Ovary (tissue), 3 donors: ENCODE results near the gene REPS2.

ENCODE experiments used
- EP300 ChIP-seq: sonication (generic); formaldehyde crosslinking; IDR thresholded peaks from one replicate; pipeline ENCODE4 v1.6.1; 2017; ENCODE audit warnings: antibody characterized with exemption
- POLR2A ChIP-seq: fragments of 450-650 bp; IDR thresholded peaks from one replicate; pipeline ENCODE4 v1.6.1; 2017; ENCODE audit warnings: antibody characterized with exemption, mild to moderate bottlenecking, moderate library complexity
- TF ChIP-seq, protein P1 (sequence below), 3 donors: fragments of 450-650 bp in 2 of 3; fragments of 200-600 bp in 1 of 3; IDR thresholded peaks; one replicate each; pipeline versions ENCODE4 v1.5.1 to v1.8.0; 2016 to 2022; ENCODE audit warnings: antibody characterized with exemption in 3 of 3, mild to moderate bottlenecking in 1 of 3
- donor health status: DM: no; HTN: no; CAD: no.

DNA sequence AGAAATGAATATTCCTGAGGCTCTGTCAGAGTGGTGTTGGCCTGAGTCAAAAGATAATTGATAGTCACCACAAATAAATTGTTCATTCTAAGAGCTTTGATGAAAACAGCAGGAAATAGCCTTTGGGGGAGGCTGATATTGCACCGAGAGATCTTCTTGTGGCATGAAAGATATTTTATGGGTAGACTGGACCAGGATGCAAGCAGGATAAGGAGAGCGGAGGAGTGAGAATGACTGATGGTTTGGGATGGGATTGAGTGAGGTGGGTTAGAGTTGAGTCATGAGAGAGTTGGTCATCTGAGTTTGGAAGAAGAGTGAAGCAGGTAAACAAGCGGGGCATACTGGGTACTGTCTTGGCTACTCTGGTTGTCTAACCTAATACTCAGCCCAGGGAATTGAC lies 88.7 kb downstream of the REPS2 start:
- TF ChIP-seq, protein P1, sequence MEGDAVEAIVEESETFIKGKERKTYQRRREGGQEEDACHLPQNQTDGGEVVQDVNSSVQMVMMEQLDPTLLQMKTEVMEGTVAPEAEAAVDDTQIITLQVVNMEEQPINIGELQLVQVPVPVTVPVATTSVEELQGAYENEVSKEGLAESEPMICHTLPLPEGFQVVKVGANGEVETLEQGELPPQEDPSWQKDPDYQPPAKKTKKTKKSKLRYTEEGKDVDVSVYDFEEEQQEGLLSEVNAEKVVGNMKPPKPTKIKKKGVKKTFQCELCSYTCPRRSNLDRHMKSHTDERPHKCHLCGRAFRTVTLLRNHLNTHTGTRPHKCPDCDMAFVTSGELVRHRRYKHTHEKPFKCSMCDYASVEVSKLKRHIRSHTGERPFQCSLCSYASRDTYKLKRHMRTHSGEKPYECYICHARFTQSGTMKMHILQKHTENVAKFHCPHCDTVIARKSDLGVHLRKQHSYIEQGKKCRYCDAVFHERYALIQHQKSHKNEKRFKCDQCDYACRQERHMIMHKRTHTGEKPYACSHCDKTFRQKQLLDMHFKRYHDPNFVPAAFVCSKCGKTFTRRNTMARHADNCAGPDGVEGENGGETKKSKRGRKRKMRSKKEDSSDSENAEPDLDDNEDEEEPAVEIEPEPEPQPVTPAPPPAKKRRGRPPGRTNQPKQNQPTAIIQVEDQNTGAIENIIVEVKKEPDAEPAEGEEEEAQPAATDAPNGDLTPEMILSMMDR (IDR thresholded peaks at IDR 0.05) = no peak
- TF ChIP-seq POLR2A (no peak), EP300 (no peak)
